Vagina (tissue), 2 donors: ENCODE measurements around the gene NTN3.

Experiments used
- POLR2A ChIP-seq, 2 donors: fragments of 450-650 bp; IDR thresholded peaks; one replicate each; pipeline ENCODE4 v1.6.1; 2017; ENCODE audit warnings: antibody characterized with exemption in 2 of 2, mild to moderate bottlenecking in 2 of 2, moderate library complexity in 2 of 2
- TF ChIP-seq, protein P1 (sequence below), 3 experiments: fragments of 450-650 bp in 2 of 3; fragments of 200-600 bp in 1 of 3; sonication (generic) in 1 of 3; IDR thresholded peaks; one replicate each; pipeline ENCODE4 v1.5.1; 2017 to 2019; ENCODE audit warnings: antibody characterized with exemption in 3 of 3, mild to moderate bottlenecking in 2 of 3, moderate library complexity in 2 of 3

DNA sequence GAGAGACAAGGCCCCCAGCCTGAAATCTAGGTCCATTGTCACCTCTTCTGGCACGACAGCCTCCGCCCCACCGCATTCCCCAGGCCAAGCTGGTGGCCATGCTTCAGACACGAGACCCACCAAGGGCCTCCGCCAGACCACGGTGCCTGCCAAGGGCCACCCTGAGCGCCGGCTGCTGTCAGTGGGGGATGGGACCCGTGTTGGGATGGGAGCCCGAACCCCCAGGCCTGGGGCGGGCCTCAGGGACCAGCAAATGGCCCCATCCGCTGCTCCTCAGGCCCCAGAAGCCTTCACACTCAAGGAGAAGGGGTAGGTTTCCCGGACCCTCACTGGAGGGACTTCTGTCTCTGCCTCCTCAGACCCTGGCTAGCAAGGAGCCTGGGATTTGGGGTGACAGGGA, 10.2 kb upstream of the NTN3 start:
- TF ChIP-seq, protein P1, sequence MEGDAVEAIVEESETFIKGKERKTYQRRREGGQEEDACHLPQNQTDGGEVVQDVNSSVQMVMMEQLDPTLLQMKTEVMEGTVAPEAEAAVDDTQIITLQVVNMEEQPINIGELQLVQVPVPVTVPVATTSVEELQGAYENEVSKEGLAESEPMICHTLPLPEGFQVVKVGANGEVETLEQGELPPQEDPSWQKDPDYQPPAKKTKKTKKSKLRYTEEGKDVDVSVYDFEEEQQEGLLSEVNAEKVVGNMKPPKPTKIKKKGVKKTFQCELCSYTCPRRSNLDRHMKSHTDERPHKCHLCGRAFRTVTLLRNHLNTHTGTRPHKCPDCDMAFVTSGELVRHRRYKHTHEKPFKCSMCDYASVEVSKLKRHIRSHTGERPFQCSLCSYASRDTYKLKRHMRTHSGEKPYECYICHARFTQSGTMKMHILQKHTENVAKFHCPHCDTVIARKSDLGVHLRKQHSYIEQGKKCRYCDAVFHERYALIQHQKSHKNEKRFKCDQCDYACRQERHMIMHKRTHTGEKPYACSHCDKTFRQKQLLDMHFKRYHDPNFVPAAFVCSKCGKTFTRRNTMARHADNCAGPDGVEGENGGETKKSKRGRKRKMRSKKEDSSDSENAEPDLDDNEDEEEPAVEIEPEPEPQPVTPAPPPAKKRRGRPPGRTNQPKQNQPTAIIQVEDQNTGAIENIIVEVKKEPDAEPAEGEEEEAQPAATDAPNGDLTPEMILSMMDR (IDR thresholded peaks at IDR 0.05), result no peak
- no peak for TF ChIP-seq POLR2A (IDR thresholded peaks at IDR 0.05)
